NCI-H187 treated with DMSO at 0.1 percent for 48 hours (cell line): ENCODE measurements around the gene HSPB9.

ENCODE experiments used
- DNase-seq: peaks from one replicate; lab custom pipeline; 2025; lab: John Stamatoyannopoulos, UW

HSPB9 gene

GRCh38 chr17:42101513-42102292 lies 20.9 kb upstream of the HSPB9 start:
- DNase-seq = no peak

GRCh38 chr17:42103221-42103954 lies 19.2 kb upstream of the HSPB9 start:
- DNase-seq = no peak

DNA sequence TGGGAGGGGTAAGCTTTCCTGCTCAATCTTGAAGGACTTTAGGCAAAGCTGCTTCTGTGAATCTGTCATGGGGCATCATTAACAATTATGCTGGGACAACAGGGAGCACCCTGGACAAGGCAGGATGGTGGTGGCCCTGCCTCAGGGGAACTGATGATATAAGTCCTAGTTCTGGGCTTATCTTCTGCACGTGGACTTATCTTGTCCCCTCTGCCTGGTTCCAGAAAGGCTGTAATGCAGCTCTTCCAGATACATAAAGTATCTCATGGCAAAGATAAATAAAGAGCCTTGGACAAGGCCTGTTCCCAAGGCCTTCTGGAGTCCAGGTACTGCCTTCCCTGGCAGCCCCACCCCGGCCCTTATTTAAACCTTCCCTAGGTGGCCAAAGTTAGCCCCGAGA lies 18.3 kb upstream of the HSPB9 start:
- DNase-seq = no peak

- DNase-seq = no peak
These were observed 16.6 kb upstream of the HSPB9 start for GRCh38 chr17:42106009-42106408.

DNA sequence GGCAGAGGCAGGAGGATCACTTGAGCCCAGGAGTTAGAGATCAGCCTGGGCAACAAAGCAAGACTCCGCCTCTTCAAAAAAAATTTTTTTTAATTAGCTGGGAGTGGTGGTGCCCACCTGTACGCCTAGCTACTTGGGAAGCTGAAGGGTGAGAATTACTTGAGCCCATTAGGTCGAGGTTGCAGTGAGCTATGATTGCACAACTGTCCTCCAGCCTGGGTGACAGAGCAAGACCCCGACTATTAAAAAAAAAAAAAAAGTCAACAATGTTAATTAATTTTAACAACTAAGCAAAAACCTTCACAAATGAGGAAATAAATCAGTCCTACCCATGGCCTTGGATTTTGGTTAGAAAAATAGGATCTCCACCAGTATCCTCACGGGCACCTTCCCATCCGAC lies 15.5 kb upstream of the HSPB9 start:
- no peak for DNase-seq

DNA sequence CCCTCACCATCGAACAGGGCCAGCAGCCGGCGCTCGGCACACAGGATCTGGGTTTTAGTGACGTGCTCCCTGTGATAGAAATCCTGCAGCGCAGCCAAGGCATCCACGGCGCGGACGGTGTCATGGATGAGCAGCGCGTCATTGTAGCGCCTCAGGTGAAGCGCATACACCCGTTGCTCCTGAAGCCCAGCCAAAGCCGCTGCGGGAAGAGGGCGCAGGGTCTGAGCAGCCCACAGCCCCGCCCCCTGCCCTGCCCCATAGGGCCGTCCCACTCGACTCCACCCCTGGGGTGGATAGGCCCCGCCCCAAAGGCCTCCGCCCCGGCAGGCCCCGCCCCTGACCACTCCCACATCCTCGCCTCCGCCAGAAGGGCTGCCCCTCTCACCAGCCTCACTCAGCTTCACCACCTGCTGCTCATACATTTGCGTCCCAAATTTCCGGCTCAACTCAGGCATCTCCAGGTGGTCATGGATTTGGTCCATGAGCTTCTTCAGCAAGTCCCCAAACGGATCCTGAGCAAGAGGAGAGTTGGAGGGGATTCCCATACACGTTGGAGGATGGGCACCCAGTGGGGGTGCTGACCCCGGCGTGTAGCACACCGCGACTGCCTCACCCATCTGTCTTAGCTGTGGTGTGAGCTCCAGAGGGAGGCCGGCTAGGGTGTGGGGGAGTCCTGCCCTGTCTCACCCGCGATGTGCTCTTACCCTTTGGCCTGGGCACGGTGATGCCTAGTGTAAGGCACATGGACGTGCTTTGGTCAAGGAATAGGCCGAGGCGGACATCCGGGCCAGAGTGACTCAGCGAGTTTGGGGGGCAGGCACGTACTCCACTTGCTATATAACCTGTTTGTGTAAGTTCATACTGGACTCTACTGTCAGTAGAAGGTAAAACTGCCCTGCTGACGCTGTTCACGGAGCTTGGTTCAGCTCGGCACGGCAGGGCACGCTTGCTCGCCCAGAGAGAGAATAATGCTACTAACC lies 14.7 kb upstream of the HSPB9 start:
- DNase-seq = peak; percentile 48

- no peak for DNase-seq
These were observed 13.5 kb upstream of the HSPB9 start for GRCh38 chr17:42109086-42109485.

DNA sequence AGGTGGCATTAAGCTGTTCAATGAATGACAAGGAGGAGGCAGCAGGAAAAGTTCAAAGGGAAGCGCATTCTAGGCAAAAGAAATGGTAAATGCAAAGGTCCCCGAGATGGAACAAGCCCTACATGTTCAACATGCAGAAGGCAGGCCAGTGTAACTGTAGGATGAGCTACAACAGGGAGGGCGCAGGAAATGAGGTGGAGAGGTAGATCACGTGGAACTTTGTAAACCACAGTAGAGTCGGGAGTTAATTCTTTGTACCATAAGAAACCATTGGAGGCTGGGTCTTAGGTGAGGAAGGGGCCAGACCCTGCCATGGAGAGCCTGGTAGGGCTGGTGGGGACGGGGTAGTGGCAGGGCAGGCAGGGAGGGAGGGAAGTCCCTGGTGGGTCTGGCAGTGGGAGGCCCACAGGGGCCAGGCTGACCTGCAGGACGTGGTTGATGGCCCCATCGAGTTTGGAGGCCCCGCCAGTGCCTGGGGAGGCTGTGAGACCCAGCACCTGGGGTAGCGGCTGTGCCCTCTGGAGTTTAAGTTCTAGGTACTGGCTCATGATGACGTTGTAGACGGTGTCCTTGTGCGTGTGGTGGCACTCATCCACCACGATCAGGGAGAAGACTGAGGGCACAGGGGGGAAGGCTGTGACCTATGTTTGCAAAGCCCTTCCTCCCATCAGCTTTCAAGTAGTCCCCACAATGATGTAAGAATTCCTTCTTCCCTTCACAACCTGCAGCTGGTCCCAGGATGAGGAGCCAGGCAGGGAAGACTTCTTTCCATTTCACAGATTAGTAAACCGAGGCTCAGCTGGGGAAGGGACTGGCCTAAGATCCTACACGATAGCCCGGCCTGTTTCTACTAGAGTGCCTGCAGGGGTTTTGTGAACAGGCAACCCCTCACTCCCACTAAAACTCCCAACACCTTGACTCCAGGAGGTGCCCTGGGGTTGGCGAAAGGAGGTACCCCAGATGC lies 12.0 kb upstream of the HSPB9 start:
- no peak for DNase-seq

DNA sequence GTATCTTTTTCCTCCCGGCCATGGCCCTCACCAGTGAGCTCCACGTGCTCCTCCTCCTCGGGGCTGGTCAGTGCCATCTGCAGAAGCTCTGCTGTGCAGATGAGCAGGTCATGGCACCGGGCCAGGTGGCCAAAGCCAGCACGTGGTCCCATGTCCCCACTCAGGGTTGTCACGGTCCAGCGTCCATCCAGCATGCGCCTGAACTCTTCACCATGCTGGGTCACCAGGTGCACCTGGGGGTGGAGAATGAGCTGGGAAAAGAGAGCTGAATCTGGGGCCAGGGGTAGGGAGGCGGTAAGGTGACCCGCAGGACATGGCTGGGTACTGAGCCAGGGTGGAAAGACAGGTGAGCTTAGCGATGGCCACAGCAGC lies 11.4 kb upstream of the HSPB9 start:
- DNase-seq = no peak

DNA sequence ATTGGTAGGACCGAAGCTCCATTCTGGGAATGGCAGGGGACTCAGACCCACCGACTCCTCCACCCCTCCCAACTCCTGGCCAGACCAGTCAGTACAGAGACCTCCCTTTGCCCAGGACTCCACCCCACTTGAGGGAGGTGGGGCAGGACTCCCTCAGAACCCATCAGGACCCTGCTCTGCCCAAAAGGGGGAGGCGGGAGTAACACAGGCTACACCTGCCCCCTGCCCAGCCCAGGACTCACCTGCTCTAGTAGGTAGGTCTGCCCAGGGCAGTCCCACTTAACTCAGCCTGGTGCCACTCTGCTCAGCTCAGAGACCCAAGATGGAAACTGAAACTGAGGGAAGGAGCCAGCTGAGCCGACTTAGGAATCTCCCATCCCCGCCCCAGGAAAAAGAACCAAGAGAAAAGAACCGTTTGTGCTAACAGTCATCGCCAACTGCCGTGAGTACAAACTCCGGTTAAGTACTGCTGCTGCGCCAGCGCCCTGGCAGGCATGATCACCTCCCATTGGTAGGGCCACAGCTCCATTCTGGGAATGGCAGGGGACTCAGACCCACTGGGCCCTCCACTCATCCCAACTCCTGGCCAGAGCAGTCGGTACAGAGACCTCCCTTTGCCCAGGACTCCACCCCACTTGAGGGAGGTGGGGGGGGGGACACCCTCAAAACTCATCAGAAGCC lies 10.6 kb upstream of the HSPB9 start:
- no peak for DNase-seq

GRCh38 chr17:42112552-42113176 lies 9.9 kb upstream of the HSPB9 start, which contains the start of gene DHX58:
Gene DHX58 (minus strand): TSS chr17:42112714. CDS start chr17:42111892, 822 bp downstream.
- DNase-seq = peak; percentile 53

DNA sequence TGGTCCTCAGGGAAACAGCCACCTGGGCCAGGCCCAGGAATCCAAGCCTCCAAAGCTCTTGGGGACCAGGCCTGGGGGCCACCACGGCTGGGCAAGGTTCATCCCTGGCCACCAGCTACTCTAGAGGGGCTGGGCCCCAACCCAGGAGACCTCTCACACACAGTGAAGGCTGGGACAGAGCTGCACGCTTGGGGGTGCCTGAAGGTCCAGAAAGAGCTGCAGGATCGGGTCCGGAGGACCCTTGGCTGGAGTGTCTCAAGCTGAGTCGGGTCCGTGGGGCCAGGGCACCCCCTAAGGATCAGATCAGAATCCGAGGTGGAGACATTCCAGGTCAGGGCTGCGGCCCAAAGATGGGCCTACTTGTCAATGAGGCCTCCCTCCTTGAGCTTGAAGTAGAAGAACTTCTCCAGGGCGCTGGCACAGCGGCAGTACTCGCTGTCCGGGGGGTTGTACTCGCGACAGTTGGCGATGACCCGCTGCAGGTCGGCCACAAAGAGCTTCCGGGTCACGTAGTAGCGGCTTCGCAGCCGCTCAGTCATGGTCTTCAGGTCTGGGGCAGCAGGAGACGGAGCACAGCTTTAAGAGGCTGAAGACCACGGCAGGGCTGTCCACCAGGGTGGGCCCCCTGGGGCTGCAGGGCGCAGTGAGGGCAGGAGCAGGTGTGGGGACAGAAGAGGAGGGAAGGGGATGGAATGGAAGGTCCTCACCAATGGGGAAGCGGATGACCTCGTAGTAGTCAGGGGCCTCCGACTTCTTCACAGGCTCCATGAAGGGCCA lies 9.1 kb upstream of the HSPB9 start:
- no peak for DNase-seq

DNA sequence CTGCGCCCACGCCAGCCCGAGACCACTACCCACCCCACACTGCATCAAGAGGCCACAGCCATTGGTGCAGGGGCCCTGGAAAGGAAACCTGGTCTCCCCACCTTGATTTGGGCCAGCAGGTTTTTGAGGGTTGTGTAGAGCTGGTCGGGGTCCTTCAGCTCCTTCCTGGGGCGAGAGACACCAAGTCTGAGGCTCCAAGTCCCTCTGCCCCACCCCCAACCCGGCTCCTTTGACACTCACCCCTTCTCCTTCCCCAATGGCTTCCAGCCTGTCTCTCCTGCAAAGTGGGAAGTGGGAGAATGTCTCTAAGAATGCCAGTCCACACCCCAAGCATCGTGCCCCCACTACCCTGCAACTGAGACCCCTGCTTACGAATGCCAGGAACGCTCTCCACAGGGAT lies 8.5 kb upstream of the HSPB9 start:
- no peak for DNase-seq

- peak; percentile 16 for DNase-seq
These were observed 5.8 kb upstream of the HSPB9 start for GRCh38 chr17:42116705-42117396.

- no peak for DNase-seq
These were observed 5.0 kb upstream of the HSPB9 start for GRCh38 chr17:42117397-42118125.

- no peak for DNase-seq
These were observed 4.5 kb upstream of the HSPB9 start for GRCh38 chr17:42118126-42118510.

DNA sequence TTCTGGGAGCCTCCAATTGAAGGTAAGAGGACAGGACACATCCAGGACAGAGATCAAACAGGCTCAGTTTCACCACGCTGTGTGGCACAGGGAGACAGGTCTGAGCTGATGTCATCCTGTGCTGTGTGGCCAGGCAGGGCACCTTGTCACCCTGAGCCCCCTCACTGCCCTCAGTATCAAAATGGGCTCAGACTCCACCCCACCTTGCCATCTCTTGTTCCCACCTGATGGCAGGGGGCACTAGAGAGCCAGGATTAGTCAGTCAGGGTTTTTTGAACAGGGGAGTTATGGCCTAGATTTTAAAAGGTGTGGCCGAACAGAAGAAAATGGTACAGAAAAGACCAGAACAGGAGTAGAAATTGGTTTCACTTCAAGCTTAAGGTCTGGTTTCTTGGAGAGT lies 4.1 kb upstream of the HSPB9 start:
- no peak for DNase-seq

GRCh38 chr17:42119301-42119700 lies 3.3 kb upstream of the HSPB9 start:
- no peak for DNase-seq
